Adrenal gland (tissue), 5 donors: ENCODE data around the gene EXOSC2.

ENCODE experiments used
- POLR2A ChIP-seq, 2 donors: fragments of 450-650 bp; IDR thresholded peaks; one replicate each; pipeline ENCODE4 v1.6.1; 2017; ENCODE audit warnings: antibody characterized with exemption in 2 of 2, mild to moderate bottlenecking in 2 of 2, moderate library complexity in 1 of 2
- TF ChIP-seq, protein P1 (sequence below), 6 experiments: fragments of 450-650 bp in 4 of 6; fragments of 200-600 bp in 2 of 6; sonication (generic) in 1 of 6; IDR thresholded peaks; 1 replicate in 5 of 6; 2 replicates in 1 of 6; pipeline versions ENCODE4 v1.5.1 to v1.8.0; 2016 to 2021; ENCODE audit warnings: antibody characterized with exemption in 6 of 6, mild to moderate bottlenecking in 2 of 6, moderate library complexity in 1 of 6
- donor health status: DM: no; HTN: no; CAD: no.

DNA sequence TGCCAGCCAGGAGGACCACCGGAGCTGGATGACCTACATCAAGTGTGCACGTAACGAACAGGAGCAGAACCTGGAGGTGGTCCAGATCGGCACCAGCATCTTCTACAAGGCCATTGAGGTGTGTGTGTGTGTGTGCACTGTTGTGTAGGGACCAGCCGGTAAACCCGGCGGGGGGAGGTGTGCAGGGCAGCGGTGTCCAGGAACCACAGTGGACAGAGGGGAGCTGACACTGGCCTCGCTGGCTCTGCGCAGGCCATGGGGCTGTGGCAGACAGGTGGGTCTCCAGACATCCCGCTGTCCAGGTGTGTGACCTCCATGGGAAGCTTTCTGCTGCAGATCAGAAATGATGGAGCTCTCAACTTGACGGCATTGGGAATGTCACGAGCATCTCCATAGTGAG lies 25.4 kb upstream of the EXOSC2 start:
- TF ChIP-seq, protein P1, sequence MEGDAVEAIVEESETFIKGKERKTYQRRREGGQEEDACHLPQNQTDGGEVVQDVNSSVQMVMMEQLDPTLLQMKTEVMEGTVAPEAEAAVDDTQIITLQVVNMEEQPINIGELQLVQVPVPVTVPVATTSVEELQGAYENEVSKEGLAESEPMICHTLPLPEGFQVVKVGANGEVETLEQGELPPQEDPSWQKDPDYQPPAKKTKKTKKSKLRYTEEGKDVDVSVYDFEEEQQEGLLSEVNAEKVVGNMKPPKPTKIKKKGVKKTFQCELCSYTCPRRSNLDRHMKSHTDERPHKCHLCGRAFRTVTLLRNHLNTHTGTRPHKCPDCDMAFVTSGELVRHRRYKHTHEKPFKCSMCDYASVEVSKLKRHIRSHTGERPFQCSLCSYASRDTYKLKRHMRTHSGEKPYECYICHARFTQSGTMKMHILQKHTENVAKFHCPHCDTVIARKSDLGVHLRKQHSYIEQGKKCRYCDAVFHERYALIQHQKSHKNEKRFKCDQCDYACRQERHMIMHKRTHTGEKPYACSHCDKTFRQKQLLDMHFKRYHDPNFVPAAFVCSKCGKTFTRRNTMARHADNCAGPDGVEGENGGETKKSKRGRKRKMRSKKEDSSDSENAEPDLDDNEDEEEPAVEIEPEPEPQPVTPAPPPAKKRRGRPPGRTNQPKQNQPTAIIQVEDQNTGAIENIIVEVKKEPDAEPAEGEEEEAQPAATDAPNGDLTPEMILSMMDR (IDR thresholded peaks at IDR 0.05), result no peak
- TF ChIP-seq POLR2A (IDR thresholded peaks at IDR 0.05), result no peak
